ENCODE measurements around the gene DLG5.
A peak's percentile ranks its signal among the peaks of the same experiment; 100 is the strongest.

DLG5 gene

DNA sequence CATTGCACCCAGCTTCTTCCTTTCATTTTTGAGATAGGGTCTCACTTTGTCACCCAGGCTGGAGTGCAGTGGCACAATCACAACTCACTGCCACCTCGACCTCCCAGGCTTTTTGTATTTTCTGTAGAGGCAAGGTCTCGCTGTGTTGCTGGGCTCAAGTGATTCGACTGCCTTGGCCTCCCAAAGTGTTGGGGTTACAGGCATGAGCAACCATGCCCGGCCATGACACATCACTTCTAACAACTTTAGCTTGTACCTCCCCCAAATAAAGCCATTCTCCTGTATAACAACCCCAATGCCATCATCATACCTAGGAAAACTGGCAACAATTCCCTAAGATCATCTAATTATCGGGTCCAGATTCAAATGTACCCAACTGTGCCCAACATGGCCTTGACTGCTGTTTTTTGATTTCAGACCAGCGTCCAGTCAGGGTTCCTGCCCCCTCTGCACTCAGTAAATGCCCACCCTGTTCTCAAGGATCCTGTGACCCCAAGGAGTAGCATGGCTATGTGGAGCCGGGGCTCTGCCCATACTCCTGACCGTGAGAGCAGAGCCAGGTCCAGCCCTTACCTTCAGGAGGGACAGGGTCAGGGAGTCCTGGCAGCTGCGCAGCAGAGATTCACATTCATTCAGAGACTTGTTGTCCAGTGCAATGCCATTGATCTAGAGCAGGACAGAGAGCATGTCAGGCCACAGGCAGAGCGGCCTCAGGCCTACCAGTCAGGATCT is 102.6 kb downstream of the DLG5 start:
- no peak for DNase-seq

DNA sequence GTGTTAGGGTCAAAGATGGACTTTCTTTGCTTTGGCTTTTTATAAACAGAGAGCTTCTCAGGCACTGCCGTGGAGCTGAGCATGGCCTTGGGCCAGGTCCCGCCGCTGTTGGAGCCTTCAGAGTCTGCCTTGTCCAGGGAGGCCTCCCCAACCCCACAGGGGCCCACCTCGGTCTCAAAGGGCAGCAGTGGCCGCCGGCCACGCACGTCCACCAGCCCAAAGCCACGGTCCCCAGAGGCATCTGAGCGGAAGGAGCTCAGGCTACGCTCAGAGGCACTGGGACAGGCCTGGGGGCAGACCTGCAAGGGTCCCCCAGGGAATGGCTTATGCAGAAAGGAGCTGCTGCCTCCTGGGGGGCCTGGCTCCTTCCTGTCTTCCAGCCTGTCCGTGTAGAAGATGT is 105.0 kb downstream of the DLG5 start:
- DNase-seq = peak in 2 of 56 donors; percentile 7 to 18

DNA sequence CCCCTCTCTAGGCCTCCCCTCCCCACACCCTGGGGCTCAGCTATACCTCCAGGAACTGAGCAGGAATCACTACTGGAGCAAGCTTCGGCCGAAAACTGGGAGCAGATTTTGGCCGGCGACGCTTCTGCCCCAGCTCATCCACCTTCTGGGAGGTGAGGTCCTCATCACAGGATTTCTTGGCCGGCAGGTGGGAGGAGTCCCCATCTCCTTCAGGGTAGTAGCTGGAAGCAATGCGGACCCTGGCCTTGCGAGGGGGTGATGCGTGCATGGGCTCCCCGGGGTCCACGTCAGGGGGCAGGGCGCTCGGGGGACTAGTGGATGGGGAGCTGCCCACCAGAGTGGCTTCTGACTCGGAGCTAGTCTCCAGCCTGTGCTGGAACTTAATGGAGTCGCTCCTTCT is 105.5 kb downstream of the DLG5 start:
- no peak for DNase-seq

DNA sequence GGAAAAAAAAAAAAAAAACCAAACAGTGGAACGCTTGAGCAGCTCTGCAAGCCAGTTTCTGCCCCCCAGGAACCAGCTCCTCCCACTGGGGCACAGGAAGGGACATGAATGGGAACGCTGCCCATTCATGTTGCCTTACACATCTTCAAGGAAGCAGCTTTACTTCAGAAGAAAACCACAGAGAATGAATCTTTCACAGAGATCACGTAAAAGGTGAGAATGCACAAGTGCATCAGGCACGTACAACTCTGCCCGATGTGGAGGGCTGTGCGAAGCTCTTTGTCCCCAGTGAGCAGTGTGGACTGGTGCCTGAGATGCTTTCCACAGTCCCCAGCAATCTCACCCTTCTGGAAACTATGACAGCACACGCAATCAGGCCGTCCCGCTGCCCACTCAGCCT is 106.2 kb downstream of the DLG5 start:
- DNase-seq = no peak

DNA sequence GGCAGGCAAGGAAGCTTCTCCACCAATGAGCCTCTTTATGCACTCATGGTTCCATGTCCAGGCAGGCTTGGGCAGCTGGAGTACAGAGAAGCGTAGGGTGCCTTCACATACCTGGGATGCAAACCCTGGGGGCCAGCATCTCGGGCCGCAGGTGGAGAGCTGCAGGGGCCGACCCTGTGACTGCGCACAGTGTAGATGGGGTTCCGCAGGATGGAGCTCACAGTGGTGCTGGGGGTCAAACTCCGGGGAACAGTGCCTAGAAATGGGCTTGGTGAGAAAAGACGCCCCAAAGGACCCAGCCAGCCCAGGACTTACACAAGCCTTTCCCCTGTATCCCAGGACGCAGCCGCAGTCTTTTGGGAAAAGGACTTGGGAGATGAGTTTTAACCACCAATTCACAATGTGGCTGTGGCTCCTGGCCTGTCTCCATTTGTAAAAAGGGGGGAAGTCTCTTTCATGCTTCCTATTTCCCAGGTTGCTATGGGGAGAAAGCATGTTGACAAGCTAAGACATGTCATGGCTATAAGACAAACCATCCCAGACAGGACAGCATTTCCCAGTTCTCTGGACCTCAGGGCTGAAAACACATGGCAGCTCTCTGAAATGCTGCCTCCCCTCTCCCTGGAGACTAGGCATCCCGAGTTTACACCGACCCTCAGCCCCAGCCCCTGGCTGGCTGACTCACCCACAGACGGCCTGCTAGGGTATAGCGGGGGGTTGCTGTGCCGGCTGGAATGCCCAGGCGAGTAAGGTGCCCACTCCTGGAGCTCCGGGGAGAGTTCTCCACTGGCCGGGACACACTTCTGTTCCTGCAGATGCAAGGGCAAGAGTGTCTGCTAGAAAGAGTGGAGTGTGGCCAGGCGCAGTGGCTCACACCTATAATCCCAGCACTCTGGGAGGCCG is 107.1 kb downstream of the DLG5 start:
- no peak for DNase-seq

DNA sequence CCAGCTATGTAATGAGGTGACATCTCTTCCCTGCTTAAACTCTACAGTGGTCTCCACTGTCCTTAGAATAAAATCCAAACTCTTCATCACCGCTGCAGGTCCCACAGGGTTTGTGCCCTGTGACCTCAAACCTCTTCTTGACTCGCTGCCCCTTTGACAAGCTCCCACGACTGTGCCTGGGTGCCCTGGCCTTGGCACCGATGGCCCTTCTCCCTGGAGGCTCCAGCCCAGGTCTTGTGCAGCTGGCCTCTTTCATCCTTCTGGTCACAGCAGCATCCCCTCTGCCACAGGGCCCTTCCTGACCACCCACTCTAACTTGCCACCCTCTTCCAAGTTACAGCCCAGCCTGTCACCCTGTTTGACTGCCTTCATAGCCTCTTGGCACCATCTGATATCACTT is 108.2 kb downstream of the DLG5 start:
- no peak for DNase-seq

DNA sequence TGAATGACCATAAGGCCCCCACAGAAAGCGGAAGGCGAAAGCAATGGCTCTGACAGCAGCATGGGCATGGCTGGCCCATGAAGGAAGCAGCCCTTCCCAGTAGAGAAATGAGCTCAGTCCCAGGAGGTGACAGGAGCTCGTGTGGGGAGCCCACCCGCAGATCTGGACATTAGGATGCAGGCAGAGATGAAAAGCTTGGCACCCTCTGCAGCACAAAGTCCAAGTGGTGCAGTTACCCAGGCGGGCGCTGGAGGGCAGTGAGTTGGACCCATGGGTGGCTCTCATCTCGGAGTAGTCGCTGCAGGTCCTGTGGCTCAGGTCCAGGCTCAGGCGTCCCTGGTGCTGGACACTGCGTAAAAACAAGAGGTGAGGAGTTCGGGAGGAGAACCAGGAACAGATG is 109.0 kb downstream of the DLG5 start:
- DNase-seq = no peak

DNA sequence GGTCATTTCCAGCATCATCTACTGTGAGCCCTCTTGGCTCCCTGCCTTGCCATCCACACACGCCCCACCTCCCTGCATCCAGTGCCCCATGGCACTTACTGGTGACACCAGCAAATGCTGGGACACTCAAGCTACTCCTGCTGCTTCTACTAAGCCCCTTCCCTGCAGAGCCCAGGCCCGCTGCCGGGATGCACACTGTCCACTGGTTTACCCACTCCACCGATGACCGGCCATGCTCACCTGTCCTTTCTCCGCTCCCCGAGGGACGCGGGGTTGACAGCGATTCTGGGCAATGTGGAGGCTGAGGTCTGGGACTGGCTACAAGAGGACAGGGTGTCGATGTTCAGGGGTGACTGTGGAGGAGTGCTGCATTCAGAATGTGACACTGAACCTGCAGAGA is 110.2 kb downstream of the DLG5 start:
- no peak for DNase-seq

DNA sequence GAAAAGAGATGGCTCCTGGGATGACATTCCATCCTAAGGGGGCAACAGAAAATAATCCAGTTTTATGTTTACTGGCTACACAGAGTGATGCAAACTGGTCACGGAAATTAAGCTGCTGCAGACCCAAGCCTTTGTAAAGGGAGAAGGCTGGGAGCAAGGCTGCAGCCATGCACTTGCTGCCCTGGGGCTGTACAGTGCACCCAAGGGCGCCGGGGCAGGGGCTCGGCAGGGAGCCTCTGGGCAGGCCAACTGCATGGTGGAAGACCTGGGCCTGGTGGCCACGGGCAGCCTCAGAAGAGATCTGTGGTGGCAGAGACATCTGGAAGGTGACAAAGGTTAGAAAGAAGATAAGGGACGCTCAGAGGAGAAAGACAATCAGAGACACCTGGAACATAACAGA is 113.8 kb downstream of the DLG5 start:
- no peak for DNase-seq

DNA sequence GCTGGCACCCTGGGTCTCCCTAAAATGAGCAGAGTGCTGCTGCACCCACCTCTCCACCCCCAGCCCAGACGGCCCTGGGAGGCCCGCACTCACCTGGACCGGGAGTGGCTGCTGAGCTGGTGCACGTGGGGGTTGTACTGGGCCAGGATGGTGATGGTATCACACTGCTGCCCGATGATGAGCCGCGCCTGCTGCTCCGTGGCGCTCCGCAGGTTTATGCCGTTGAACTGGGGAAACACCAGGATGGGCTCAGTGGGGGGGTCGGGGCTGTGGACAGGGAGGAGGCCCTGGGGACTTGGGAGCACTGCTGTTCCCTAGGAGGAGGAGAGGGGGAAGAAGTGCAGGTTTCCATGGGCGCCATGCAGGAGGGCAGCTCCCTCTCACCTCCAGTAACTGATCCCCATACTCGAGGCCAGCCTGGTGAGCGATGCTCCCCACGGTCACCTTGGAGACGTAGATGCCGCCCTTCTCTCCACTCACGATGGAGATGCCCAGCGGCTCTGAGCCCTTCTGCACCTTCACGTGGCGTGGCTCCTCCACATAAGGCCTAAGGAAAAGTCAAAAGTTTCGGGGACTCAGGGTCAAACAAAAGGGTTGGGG is 114.6 kb downstream of the DLG5 start:
- no peak for DNase-seq

DNA sequence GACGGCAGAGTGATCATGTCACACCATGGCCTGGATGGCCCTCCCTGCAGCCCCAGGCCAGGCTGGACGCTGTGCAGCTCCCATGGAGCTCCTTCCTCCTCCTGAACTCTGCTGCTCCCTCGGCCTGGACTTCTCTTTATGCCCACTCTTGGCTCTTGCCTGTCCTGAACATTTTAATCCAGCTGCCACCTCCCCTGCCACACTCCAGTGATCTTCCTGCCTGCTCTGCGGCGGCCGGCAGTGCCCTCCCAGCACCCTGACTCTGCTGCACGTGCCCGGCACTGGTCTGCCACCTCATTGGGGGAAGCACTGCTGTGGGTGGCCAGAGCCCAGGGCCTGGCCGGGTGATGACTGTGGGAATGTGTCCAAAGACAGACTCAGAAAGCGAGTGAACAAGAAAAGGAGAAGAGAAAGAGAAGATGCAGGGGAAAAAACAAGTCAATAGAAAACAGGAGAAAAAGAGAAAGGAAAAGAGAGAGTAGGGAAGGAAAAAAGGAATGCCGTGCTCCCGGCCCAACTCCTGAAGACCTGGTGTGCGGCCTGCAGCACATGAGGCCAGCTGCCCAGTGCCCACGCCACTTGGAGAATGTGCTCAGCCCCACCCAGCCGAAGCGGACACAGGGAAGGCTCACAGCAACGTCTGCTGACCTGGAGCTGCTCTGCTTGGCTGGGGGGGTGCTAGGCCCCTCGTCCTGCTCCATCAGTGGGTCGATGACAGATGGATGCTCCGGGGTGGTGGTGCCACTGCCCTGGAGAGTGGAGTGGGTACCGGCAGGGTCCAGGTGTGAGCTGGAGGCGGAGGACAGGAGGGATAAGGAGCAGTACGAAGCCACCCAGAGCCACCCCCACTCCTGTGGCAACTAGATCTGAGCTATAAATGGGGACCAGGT is 115.9 kb downstream of the DLG5 start:
- no peak for DNase-seq

DNA sequence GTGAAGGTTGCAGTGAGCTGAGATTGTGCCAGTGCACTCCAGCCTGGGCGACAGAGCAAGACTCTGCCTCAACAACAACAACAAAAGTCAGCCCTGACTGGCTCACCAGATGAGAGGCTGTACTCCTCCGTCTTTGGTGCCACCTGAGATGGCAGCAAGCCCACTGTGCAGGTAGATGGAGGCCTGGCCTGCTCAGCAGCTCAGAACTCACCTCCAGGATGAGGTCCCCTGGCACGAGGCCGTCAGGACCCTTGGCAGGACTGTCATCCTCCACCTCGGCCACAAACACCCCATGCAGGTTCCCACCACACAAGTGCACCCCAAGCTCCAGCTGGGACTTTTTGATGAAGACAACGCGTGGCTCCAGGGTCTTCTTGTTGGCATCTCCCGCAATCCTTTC is 117.2 kb downstream of the DLG5 start:
- no peak for DNase-seq

DNA sequence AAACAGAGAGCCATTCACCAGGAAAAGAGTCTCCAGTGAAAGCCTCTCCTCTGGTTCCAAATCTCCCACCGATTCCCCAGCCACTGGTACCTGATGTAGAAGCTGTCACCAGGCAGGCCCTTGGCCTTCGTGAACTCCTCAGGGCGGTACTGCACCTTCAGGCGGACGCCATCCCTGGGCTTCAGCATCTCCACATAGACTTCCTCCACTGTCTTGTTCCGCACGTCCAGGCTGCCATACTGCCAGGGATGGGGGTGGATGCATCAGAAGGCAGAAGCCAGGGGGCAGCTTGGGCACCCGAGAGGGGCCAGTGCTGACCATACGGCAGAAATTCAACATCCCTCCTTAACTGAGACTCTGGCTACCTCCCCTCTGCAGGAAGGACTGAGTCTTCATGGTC is 118.8 kb downstream of the DLG5 start:
- DNase-seq = no peak

DNA sequence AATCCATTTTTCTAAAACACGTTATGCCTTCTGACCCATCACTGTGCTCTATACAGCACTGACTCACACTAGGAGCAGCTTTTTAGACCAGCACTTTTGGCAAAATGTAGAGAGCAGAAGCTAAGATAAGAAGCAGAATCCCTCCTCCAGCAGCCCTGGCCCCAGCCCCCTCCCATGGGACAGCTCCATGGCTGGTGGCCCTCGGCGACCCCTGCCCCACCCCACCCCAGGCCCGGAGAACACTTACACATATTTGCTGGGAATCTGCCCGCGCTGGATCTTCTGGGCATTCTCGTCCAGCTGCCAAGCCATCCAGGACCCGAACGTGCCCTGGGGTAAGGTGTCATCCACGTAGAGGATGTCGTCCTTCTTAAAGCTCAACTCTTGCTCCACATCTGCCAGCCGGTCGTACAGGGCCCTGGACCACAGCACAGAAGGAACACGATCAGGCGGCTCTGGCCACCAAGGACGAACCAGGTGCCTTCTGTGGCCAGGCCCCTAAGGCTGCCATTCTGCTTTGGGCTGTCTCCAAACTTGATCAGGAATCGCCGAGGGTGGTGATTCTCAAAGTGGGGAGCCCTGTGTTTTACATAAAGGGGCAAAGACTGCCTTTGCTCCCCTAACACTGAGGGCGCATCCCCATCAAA is 119.9 kb downstream of the DLG5 start:
- no peak for DNase-seq

DNA sequence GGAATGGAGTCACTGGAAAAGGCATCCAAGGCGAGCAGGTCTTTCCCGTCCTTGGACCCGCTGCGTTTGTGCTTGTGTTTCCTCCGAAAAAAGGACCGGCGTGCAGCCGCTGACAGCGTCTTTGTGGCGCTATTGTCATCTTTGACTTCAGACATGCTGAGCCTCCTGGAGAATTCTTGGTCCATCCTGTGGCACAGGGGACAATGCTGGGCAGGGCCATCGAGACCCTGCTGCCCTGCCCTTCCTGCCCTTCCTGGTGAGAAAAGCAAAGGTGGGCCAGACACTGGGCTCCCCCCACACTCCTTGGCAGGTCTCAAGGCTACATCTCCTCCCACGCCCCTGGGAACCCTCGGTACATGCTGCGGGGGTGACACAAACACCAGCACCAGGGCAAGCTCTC is 120.9 kb downstream of the DLG5 start:
- DNase-seq = no peak

DNA sequence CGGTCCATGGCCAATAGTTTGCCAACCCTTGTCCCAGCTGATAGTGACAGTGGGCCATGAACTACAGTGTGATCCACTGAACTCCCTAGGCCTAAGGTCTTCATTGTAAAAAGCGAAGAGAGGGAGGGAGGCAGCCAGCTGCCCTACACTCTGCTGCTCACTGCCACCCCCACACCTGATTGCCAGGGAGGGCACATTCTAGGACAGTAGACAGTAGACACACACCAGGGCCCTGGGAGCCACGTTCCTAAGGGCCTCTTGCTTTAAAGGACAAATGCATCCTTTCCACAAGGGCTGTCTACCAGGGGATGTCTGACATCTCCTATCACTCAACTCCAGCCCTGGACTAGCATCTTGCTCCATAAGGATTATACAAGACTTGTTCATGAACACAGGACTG is 122.2 kb downstream of the DLG5 start:
- DNase-seq = no peak

DNA sequence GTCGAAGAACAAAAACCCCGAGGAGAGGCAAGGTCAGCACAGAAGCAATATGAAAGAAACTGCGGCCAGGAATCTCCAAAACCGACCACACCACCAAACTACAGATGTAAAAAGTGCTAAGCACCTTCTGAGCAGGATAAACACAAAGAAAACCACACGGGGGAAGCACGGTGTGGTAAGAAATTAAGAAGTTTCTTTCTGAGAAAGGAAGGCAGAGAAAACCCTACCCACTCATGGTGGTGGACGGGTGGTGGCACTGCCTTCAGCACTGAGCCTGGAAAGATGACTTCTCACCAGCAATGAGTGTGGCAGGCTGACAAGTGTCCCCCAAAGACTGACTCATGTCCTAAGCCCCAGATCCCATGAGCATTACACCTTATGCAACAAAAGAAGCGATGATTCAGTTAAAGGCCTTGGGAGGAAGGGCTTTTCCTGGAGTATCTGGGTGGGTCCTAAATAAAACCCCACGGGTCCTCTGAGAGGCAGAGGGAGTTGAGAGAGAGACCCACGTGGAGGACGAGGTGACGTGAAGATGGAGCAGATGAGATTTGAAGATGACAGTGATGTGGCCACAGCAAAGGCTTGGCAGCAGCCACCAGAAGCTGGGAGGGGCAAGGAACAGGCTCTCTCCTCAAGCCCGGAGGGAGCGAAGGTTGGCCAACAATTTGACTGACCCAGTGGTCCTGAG is 124.9 kb downstream of the DLG5 start:
- no peak for DNase-seq

DNA sequence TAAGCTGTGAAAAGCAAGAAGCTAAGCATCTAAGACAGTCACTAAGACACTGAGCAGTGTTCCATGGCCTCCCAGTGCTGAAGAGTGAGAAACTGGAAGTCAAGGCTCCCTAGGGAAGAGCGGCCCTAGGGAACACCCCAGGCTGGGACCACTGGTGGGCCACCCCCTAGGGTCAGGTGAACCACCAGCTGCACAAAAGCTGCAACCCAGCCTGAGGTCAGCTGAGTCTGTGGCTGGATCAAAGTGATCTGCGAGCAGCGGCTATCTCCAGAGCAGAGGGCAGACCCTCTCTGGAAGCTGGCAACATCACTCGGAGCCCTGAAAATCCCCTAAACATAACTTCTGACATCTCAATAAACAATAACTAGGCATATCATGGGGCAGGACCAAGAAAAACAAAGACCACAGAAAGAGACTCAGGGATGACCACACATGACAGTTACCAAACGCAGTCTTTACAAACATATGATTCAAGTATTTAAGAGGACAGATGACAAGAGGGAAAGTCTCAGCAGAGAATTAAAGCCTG is 125.8 kb downstream of the DLG5 start:
- DNase-seq = no peak

DNA sequence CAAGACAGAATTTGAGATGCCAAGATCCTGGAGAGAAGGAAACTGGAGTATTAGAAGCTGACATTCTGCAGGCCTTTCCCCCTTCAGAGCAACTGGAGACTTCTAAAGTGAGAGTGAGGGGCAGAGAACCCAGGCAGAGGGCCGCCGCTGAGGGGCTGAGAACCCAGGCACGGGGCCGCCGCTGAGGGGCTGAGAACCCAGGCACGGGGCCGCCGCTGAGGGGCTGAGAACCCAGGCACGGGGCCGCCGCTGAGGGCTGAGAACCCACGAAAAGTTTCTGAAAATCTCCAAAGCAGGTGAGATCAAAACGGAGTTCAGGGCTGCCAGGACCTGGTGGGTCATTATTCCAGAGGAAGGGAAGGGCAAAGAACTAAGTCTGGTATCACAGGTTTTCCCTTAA is 126.2 kb downstream of the DLG5 start:
- no peak for DNase-seq

DNA sequence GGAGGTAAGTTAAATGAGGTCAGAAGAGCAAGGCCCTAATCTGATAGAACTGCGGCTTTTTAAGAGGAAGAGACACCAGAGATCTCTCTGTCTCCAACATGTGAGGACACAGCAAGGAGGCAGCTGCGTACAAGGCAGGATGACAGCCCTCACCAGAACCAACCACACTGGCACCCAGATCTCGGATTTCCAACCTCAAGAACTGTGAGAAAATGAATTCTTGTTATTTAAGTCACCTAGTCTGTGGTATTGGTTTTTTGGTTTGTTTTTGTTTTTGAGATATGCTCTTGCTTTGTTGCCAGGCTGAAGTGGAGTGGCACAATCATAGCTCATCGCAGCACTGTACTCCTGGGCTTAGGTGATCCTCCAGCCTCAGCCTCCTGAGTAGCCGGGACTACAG is 127.2 kb downstream of the DLG5 start:
- no peak for DNase-seq

All from amygdala (tissue), 56 donors.